Mesenchymal stem cell (in vitro differentiated cells and primary cell): ENCODE results near the gene BCL2.

Source experiments
- DNase-seq: peaks from one replicate; pipeline ENCODE4 v3.0.0-alpha.2; 2013
- H2AFZ ChIP-seq: one replicate; pipeline ENCODE4 v1.6.1; 2013; ENCODE audit warnings: low read depth, mild to moderate bottlenecking, control low read depth, inconsistent platforms, low read length, moderate library complexity
- H2AK5ac ChIP-seq: 2 replicates; pipeline ENCODE4 v1.6.1; 2013; ENCODE audit warnings: low read length, moderate library complexity, mild to moderate bottlenecking, inconsistent platforms; ENCODE audit not compliant: severe bottlenecking
- H2BK120ac ChIP-seq: one replicate; pipeline ENCODE4 v1.6.1; 2013; ENCODE audit warnings: low read depth, mild to moderate bottlenecking, inconsistent platforms, low read length, moderate library complexity
- H2BK12ac ChIP-seq, 2 experiments: one replicate each; pipeline ENCODE4 v1.6.1; 2013; ENCODE audit warnings: inconsistent platforms in 2 of 2, low read length in 2 of 2, mild to moderate bottlenecking in 2 of 2, moderate library complexity in 2 of 2, control low read depth in 1 of 2
- H2BK15ac ChIP-seq: one replicate; pipeline ENCODE4 v1.6.1; 2013; ENCODE audit warnings: mild to moderate bottlenecking, low read depth, inconsistent platforms; ENCODE audit not compliant: poor library complexity, severe bottlenecking
- H2BK5ac ChIP-seq: 2 replicates; pipeline ENCODE4 v1.6.1; 2013; ENCODE audit warnings: low read depth, mild to moderate bottlenecking, low read length, control low read depth, inconsistent platforms; ENCODE audit not compliant: poor library complexity, severe bottlenecking
- H3K14ac ChIP-seq, 2 experiments: one replicate each; pipeline ENCODE4 v1.6.1; 2013; ENCODE audit warnings: inconsistent platforms in 2 of 2, low read length in 2 of 2, control low read depth in 1 of 2, mild to moderate bottlenecking in 1 of 2, moderate library complexity in 1 of 2
- H3K18ac ChIP-seq, 2 experiments: one replicate each; pipeline ENCODE4 v1.6.1; 2013; ENCODE audit warnings: inconsistent platforms in 2 of 2, low read length in 2 of 2, control low read depth in 1 of 2, low read depth in 1 of 2, mild to moderate bottlenecking in 1 of 2
- H3K23ac ChIP-seq, 2 experiments: one replicate each; pipeline ENCODE4 v1.6.1; 2013; ENCODE audit warnings: inconsistent platforms in 2 of 2, low read length in 2 of 2, mild to moderate bottlenecking in 2 of 2, moderate library complexity in 2 of 2, control low read depth in 1 of 2
- H3K27ac ChIP-seq: 2 replicates; pipeline ENCODE4 v1.5.1; 2013; ENCODE audit warnings: mild to moderate bottlenecking, moderate library complexity, low read length, control low read depth, inconsistent platforms; ENCODE audit not compliant: poor library complexity, severe bottlenecking
- H3K27me3 ChIP-seq, 2 experiments: 2 replicates each; pipeline versions ENCODE4 v1.6.1 to v1.7.0; 2013; ENCODE audit warnings: low read length in 2 of 2, mild to moderate bottlenecking in 2 of 2, moderate library complexity in 2 of 2, control low read depth in 1 of 2, inconsistent platforms in 1 of 2; ENCODE audit not compliant: control insufficient read depth in 1 of 2, insufficient read depth in 1 of 2
- H3K36me3 ChIP-seq, 2 experiments: 2 replicates each; pipeline versions ENCODE4 v1.6.1 to v1.7.0; 2013; ENCODE audit warnings: low read length in 2 of 2, control low read depth in 1 of 2, inconsistent platforms in 1 of 2, low read depth in 1 of 2, mild to moderate bottlenecking in 1 of 2; ENCODE audit not compliant: insufficient read depth in 2 of 2, control insufficient read depth in 1 of 2
- H3K4ac ChIP-seq, 2 experiments: one replicate each; pipeline ENCODE4 v1.6.1; 2013; ENCODE audit warnings: inconsistent platforms in 2 of 2, low read length in 2 of 2, mild to moderate bottlenecking in 2 of 2, moderate library complexity in 2 of 2, control low read depth in 1 of 2, low read depth in 1 of 2
- H3K4me1 ChIP-seq: 2 replicates; pipeline ENCODE4 v1.6.1; 2013; ENCODE audit warnings: low read depth, low read length, control low read depth; ENCODE audit not compliant: control insufficient read depth, insufficient read depth
- H3K4me2 ChIP-seq: 2 replicates; pipeline ENCODE4 v1.6.1; 2013; ENCODE audit warnings: low read length, mild to moderate bottlenecking, inconsistent platforms; ENCODE audit not compliant: poor library complexity, severe bottlenecking
- H3K4me3 ChIP-seq, 2 experiments: 2 replicates each; pipeline versions ENCODE4 v1.5.1 to v1.7.0; 2013; ENCODE audit warnings: low read length in 2 of 2, mild to moderate bottlenecking in 2 of 2, control low read depth in 1 of 2, low read depth in 1 of 2; ENCODE audit not compliant: insufficient read depth in 1 of 2
- H3K79me1 ChIP-seq: replicated peaks from 2 replicates; pipeline ENCODE4 v1.6.1; 2013; ENCODE audit warnings: mild to moderate bottlenecking, control low read depth, low read length, inconsistent platforms; ENCODE audit not compliant: poor library complexity, severe bottlenecking
- H3K9ac ChIP-seq: 2 replicates; pipeline ENCODE4 v1.7.0; 2013; ENCODE audit warnings: mild to moderate bottlenecking, low read length, moderate library complexity
- H3K9me3 ChIP-seq: 2 replicates; pipeline ENCODE4 v1.7.0; 2013; ENCODE audit warnings: mild to moderate bottlenecking, low read length; ENCODE audit not compliant: control insufficient read depth
- H4K8ac ChIP-seq: one replicate; pipeline ENCODE4 v1.6.1; 2013; ENCODE audit warnings: inconsistent platforms, mild to moderate bottlenecking, low read length, moderate library complexity
- H4K91ac ChIP-seq: one replicate; pipeline ENCODE4 v1.6.1; 2013; ENCODE audit warnings: mild to moderate bottlenecking, low read length, inconsistent platforms
- WGBS: methylation state at CpG from one replicate; pipeline ENCODE4 v1.1.7; 2013; ENCODE audit warnings: mixed read lengths; 5-methylcytosine and 5-hydroxymethylcytosine counted together

BCL2 gene

DNA sequence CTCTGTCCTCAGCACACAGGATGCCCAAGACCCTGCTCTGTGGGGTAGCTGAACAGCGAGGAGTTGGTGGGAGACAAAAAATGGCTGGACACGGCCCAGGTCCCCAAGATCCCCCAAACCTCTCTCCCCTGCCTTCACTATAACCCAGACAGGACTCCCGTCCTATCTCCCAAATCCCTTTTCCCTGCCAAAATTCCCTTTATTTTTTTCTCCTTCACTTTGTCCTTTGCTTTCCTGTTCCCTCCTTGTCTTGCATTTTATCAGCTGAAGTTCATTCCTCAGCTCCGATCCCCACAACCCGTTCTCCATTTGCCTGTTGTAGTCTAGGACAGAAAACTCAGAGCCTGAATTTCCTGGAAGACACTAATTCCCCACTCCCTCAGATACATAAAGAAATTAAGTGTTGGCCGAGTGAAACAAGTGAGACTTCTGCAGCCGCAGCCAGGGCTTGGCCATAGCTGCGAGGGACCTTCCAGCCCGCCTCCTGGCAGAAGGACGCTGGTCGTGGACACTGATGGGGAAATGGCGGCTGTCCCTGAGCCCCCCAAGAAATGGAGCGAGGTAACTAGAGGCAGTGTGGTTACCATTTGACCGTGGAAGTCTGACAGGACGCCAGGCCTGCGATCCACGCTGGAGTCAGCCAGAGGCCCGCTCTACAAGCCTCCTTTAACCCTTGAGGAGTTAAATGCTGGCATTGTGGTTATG, 173.6 kb downstream of the BCL2 start:
- Histone ChIP-seq H3K9me3 (no peaks in the 10 kb centered on the region), H3K36me3 (peaks cover 0 to 3% of the 10 kb centered on the region in 2 experiments), H3K27me3 (peaks cover 0 to 10% of the 10 kb centered on the region in 2 experiments), H4K8ac (no peak overlapping the region), H3K27ac (no peak overlapping the region), H2BK120ac (no peak overlapping the region), H4K91ac (no peak overlapping the region), H2BK12ac (no peak overlapping the region), H3K14ac (no peak overlapping the region), H3K9ac (peak overlapping the region; percentile 59), H3K4ac (no peak overlapping the region), H3K4me2 (no peak overlapping the region), H2BK5ac (no peak overlapping the region), H2BK15ac (no peak overlapping the region), H3K4me1 (peaks cover 4% of the 10 kb centered on the region), H2AK5ac (no peak overlapping the region), H3K79me1 (peaks cover 3% of the 10 kb centered on the region), H3K18ac (no peak overlapping the region), H3K4me3 (peak overlapping the region in 1 of 2 experiments; percentile 38), H3K23ac (no peak overlapping the region), H2AFZ (no peak overlapping the region)
- no peak for DNase-seq
- WGBS: 91% methylated on average over 18 of the region's 18 CpGs

GRCh38 chr18:63145166-63145850, 174.3 kb downstream of the BCL2 start:
- Histone ChIP-seq H3K4ac (no peak overlapping the region), H3K23ac (no peak overlapping the region), H3K27me3 (peaks cover 0 to 10% of the 10 kb centered on the region in 2 experiments), H2BK15ac (no peak overlapping the region), H3K4me3 (no peak overlapping the region), H3K4me2 (no peak overlapping the region), H3K9me3 (no peaks in the 10 kb centered on the region), H2AFZ (no peak overlapping the region), H3K9ac (no peak overlapping the region), H3K36me3 (peaks cover 0 to 3% of the 10 kb centered on the region in 2 experiments), H2BK120ac (no peak overlapping the region), H3K18ac (no peak overlapping the region), H3K79me1 (peaks cover 3% of the 10 kb centered on the region), H3K27ac (no peak overlapping the region), H2BK12ac (no peak overlapping the region), H3K14ac (no peak overlapping the region), H4K8ac (no peak overlapping the region), H2BK5ac (no peak overlapping the region), H2AK5ac (no peak overlapping the region), H4K91ac (no peak overlapping the region), H3K4me1 (peaks cover 4% of the 10 kb centered on the region)
- 79% methylated on average over 8 of the region's 8 CpGs for WGBS
- DNase-seq: no peak

- H2AFZ ChIP-seq: no peak overlapping the region
- peaks cover 3% of the 10 kb centered on the region for H3K9me3 ChIP-seq
- H3K4me3 ChIP-seq: no peak overlapping the region
- no peak overlapping the region for H3K14ac ChIP-seq
- 94% methylated on average over 6 of the region's 10 CpGs for WGBS
- H4K91ac ChIP-seq: no peak overlapping the region
- H3K4ac ChIP-seq: no peak overlapping the region
- H3K18ac ChIP-seq: no peak overlapping the region
- H3K27me3 ChIP-seq: peaks cover 0 to 10% of the 10 kb centered on the region in 2 experiments
- H2BK15ac ChIP-seq: no peak overlapping the region
- no peak overlapping the region for H2AK5ac ChIP-seq
- no peak overlapping the region for H4K8ac ChIP-seq
- H3K79me1 ChIP-seq: peaks cover 3% of the 10 kb centered on the region
- H2BK12ac ChIP-seq: no peak overlapping the region
- H3K4me2 ChIP-seq: no peak overlapping the region
- peaks cover 0 to 3% of the 10 kb centered on the region in 2 experiments for H3K36me3 ChIP-seq
- no peak overlapping the region for H2BK120ac ChIP-seq
- no peak overlapping the region for H3K9ac ChIP-seq
- no peak overlapping the region for H3K27ac ChIP-seq
- peaks cover 4% of the 10 kb centered on the region for H3K4me1 ChIP-seq
- DNase-seq: no peak
- H2BK5ac ChIP-seq: no peak overlapping the region
- no peak overlapping the region for H3K23ac ChIP-seq
Observed at GRCh38 chr18:63144748-63145147, 174.8 kb downstream of the BCL2 start.

DNA sequence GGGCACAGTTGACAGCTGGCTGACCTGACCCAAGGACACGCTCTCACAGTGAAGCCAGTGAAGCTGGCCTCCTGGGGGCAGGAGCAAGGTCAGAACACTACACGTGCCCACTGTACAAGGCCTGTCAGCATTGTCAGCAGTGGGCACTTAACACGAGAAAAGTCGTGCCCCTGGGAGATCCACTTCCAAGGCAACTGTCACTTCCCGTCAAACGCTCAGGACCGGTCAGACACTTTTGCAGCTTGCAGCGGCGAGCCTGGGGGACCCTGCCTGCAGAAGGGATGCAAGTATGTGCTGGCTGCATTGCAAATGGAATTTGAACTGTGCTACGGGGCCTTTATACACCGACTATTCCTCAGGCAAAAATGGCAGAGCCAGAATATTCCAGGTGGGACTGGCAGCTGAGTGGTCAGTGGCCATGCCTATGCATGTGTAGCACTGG, 176.2 kb downstream of the BCL2 start:
- H3K4ac ChIP-seq: no peak overlapping the region
- no peak overlapping the region for H2BK5ac ChIP-seq
- H2BK15ac ChIP-seq: no peak overlapping the region
- H3K79me1 ChIP-seq: peaks cover 3% of the 10 kb centered on the region
- H4K91ac ChIP-seq: peak overlapping the region; percentile 59
- H3K27ac ChIP-seq: no peak overlapping the region
- H3K27me3 ChIP-seq: peaks cover 0 to 11% of the 10 kb centered on the region in 2 experiments
- peak overlapping the region in 1 of 2 experiments; percentile 76 for H3K14ac ChIP-seq
- H3K4me2 ChIP-seq: no peak overlapping the region
- H3K23ac ChIP-seq: no peak overlapping the region
- H3K4me1 ChIP-seq: peaks cover 3% of the 10 kb centered on the region
- no peak overlapping the region for H3K9ac ChIP-seq
- no peak overlapping the region for H3K18ac ChIP-seq
- H3K36me3 ChIP-seq: peaks cover 0 to 3% of the 10 kb centered on the region in 2 experiments
- no peak overlapping the region for H2BK120ac ChIP-seq
- H2AK5ac ChIP-seq: no peak overlapping the region
- H2AFZ ChIP-seq: no peak overlapping the region
- peaks cover 3% of the 10 kb centered on the region for H3K9me3 ChIP-seq
- no peak for DNase-seq
- 78% methylated on average over 11 of the region's 11 CpGs for WGBS
- no peak overlapping the region for H3K4me3 ChIP-seq
- H4K8ac ChIP-seq: peak overlapping the region; percentile 30
- no peak overlapping the region for H2BK12ac ChIP-seq
